Liver (tissue), 9 donors: ENCODE measurements around the gene ERBB2. TPM values are rescaled to one million over a fixed set of nuclear protein-coding genes. Genes with fewer than 3 reads are reported as not detected.

ENCODE experiments used
- DNase-seq: peaks from one replicate; pipeline ENCODE4 v3.0.0-alpha.2; 2017; ENCODE audit warnings: low spot score
- H3K27ac ChIP-seq, 2 donors: one replicate each; pipeline ENCODE4 v1.7.0; 2013; ENCODE audit warnings: inconsistent platforms in 2 of 2, low read length in 2 of 2, control low read depth in 1 of 2, low read depth in 1 of 2, mild to moderate bottlenecking in 1 of 2
- H3K27me3 ChIP-seq, 4 donors: one replicate each; pipeline versions ENCODE4 v1.6.1 to v1.7.0; 2013; ENCODE audit warnings: low read length in 3 of 4, inconsistent platforms in 1 of 4, mild to moderate bottlenecking in 1 of 4, moderate library complexity in 1 of 4; ENCODE audit not compliant: control insufficient read depth in 4 of 4, insufficient read depth in 4 of 4
- H3K36me3 ChIP-seq, 4 donors: one replicate each; pipeline versions ENCODE4 v1.6.1 to v1.7.0; 2013; ENCODE audit warnings: low read length in 3 of 4, mild to moderate bottlenecking in 3 of 4, low read depth in 1 of 4, moderate library complexity in 1 of 4; ENCODE audit not compliant: control insufficient read depth in 4 of 4, insufficient read depth in 3 of 4
- H3K4me1 ChIP-seq, 4 donors: one replicate each; pipeline versions ENCODE4 v1.6.1 to v1.7.0; 2013; ENCODE audit warnings: low read length in 3 of 4, mild to moderate bottlenecking in 3 of 4, moderate library complexity in 1 of 4; ENCODE audit not compliant: control insufficient read depth in 4 of 4, insufficient read depth in 4 of 4
- H3K4me3 ChIP-seq, 3 donors: one replicate each; pipeline versions ENCODE4 v1.6.1 to v1.7.0; 2013; ENCODE audit warnings: low read length in 3 of 3, control low read depth in 1 of 3, low read depth in 1 of 3, mild to moderate bottlenecking in 1 of 3
- H3K9ac ChIP-seq, 2 donors: one replicate each; pipeline ENCODE4 v1.7.0; 2013; ENCODE audit warnings: low read length in 2 of 2, mild to moderate bottlenecking in 2 of 2, moderate library complexity in 2 of 2, control low read depth in 1 of 2, low read depth in 1 of 2
- H3K9me3 ChIP-seq, 4 donors: one replicate each; pipeline versions ENCODE4 v1.6.1 to v1.7.0; 2013; ENCODE audit warnings: low read length in 3 of 4; ENCODE audit not compliant: control insufficient read depth in 4 of 4
- ATF3 ChIP-seq: IDR thresholded peaks from 2 replicates; pipeline ENCODE4 v1.6.1; 2016; ENCODE audit warnings: antibody characterized with exemption
- CTCF ChIP-seq: fragments of 150-350 bp; IDR thresholded peaks from 2 replicates; pipeline ENCODE4 v1.5.1; 2017; ENCODE audit warnings: improper control_type of control experiment, low read depth, low read length; ENCODE audit not compliant: missing input control
- EGR1 ChIP-seq, 2 donors: IDR thresholded peaks; 2 replicates each; pipeline ENCODE4 v1.6.1; 2016 to 2018; ENCODE audit warnings: antibody characterized with exemption in 2 of 2, low read depth in 2 of 2
- FOXA1 ChIP-seq: IDR thresholded peaks from 2 replicates; pipeline ENCODE4 v1.6.1; 2016; ENCODE audit warnings: antibody characterized with exemption
- FOXA2 ChIP-seq: IDR thresholded peaks from 2 replicates; pipeline ENCODE4 v1.6.1; 2016; ENCODE audit warnings: antibody characterized with exemption
- GABPA ChIP-seq, 2 donors: IDR thresholded peaks in 1 of 2; conservative IDR thresholded peaks in 1 of 2; 2 replicates each; pipeline ENCODE4 v1.6.1; 2016; ENCODE audit warnings: antibody characterized with exemption in 2 of 2, mild to moderate bottlenecking in 1 of 2, moderate library complexity in 1 of 2
- HNF4A ChIP-seq, 2 donors: conservative IDR thresholded peaks; 2 replicates each; pipeline ENCODE4 v1.6.1; 2016; ENCODE audit warnings: antibody characterized with exemption in 2 of 2, mild to moderate bottlenecking in 2 of 2
- HNF4G ChIP-seq: IDR thresholded peaks from 2 replicates; pipeline ENCODE4 v1.6.1; 2016; ENCODE audit warnings: antibody characterized with exemption
- JUND ChIP-seq, 2 donors: IDR thresholded peaks; 2 replicates each; pipeline ENCODE4 v1.6.1; 2016; ENCODE audit warnings: antibody characterized with exemption in 2 of 2
- MAX ChIP-seq: IDR thresholded peaks from 2 replicates; pipeline ENCODE4 v1.6.1; 2016; ENCODE audit warnings: antibody characterized with exemption
- NR2F2 ChIP-seq: IDR thresholded peaks from 2 replicates; pipeline ENCODE4 v1.6.1; 2016; ENCODE audit warnings: antibody characterized with exemption
- RAD21 ChIP-seq, 2 donors: IDR thresholded peaks; 2 replicates each; pipeline ENCODE4 v1.6.1; 2016; ENCODE audit warnings: antibody characterized with exemption in 2 of 2, mild to moderate bottlenecking in 2 of 2
- REST ChIP-seq: IDR thresholded peaks from 2 replicates; pipeline ENCODE4 v1.6.1; 2016; ENCODE audit warnings: antibody characterized with exemption, mild to moderate bottlenecking
- RXRA ChIP-seq, 2 donors: IDR thresholded peaks; 2 replicates each; pipeline ENCODE4 v1.6.1; 2017 to 2018; ENCODE audit warnings: antibody characterized with exemption in 2 of 2, mild to moderate bottlenecking in 1 of 2
- SP1 ChIP-seq: IDR thresholded peaks from 2 replicates; pipeline ENCODE4 v1.6.1; 2018; ENCODE audit warnings: antibody characterized with exemption, mild to moderate bottlenecking
- TAF1 ChIP-seq: conservative IDR thresholded peaks from 2 replicates; pipeline ENCODE4 v1.6.1; 2016; ENCODE audit warnings: antibody characterized with exemption, mild to moderate bottlenecking
- YY1 ChIP-seq: IDR thresholded peaks from 2 replicates; pipeline ENCODE4 v1.6.1; 2016; ENCODE audit warnings: antibody characterized with exemption, mild to moderate bottlenecking
- ZBTB33 ChIP-seq: IDR thresholded peaks from 2 replicates; pipeline ENCODE4 v1.6.1; 2016; ENCODE audit warnings: antibody characterized with exemption
- WGBS: extraction: QIAGEN DNeasy Blood & Tissue Kit; methylation state at CpG from one replicate; pipeline ENCODE4 v1.1.7; 2013; 5-methylcytosine and 5-hydroxymethylcytosine counted together
- polyA plus RNA-seq, 2 donors: library from polyadenylated mRNA; stranded (reverse) in 1 of 2; unstranded in 1 of 2; fragments of 200-250 nt in 1 of 2; fragments of >200 nt in 1 of 2; fragmentation: Nextera tagmentation in 1 of 2; extraction: Ambion mirVana in 1 of 2; gene quantifications; one replicate each; pipeline versions ENCODE4 v1.2.1 to v1.2.3, GENCODE V29; 2013 to 2015
- total RNA-seq, 2 donors: library from RNA; depleted of rRNA; stranded (reverse); fragments of >200 nt; gene quantifications; one replicate each; pipeline ENCODE4 v1.2.3, GENCODE V29; 2014
- donor health status: healthy.
- donor health status: healthy.
- donor health status: healthy.
- donor health status: healthy.
- donor health status: healthy.

Gene ERBB2
- total and polyA plus RNA-seq, 4 donors, result 4.7 to 28.8 (median 15.7) TPM

GRCh38 chr17:39666601-39667261 is 33.1 kb upstream of the ERBB2 start:
- Histone ChIP-seq H3K27me3 (no peaks in the 10 kb centered on the region), H3K27ac (peak overlapping the region in 1 of 2 donors; percentile 32), H3K4me1 (peaks cover 29 to 65% (median 55%) of the 10 kb centered on the region in 4 donors), H3K9me3 (no peaks in the 10 kb centered on the region), H3K4me3 (no peak overlapping the region), H3K9ac (no peak overlapping the region), H3K36me3 (no peaks in the 10 kb centered on the region)
- 34% methylated on average over 11 of the region's 11 CpGs for WGBS
- DNase-seq, result no peak
- TF ChIP-seq SP1, result peak; percentile 43
- peak; percentile 37 to 61 for TF ChIP-seq HNF4A (conservative IDR thresholded peaks at IDR 0.05)
- TF ChIP-seq NR2F2, result peak; percentile 51
- no peak for TF ChIP-seq HNF4G
- peak in 1 of 2 donors; percentile 30 for TF ChIP-seq JUND (IDR thresholded peaks at IDR 0.05)
- TF ChIP-seq EGR1 (IDR thresholded peaks at IDR 0.05; ENCODE audit: low read depth in 2 of 2), result no peak
- peak; percentile 88 to 92 for TF ChIP-seq RXRA (IDR thresholded peaks at IDR 0.05)

GRCh38 chr17:39667262-39667944 is 32.5 kb upstream of the ERBB2 start:
- no peaks in the 10 kb centered on the region for H3K9me3 ChIP-seq
- H3K27me3 ChIP-seq, result no peaks in the 10 kb centered on the region
- 13% methylated on average over 49 of the region's 49 CpGs for WGBS
- H3K27ac ChIP-seq, result no peak overlapping the region
- no peaks in the 10 kb centered on the region for H3K36me3 ChIP-seq
- no peak overlapping the region for H3K9ac ChIP-seq
- peak; percentile 74 for DNase-seq
- H3K4me3 ChIP-seq, result no peak overlapping the region
- no peak for TF ChIP-seq HNF4A (conservative IDR thresholded peaks at IDR 0.05)
- no peak for TF ChIP-seq REST
- TF ChIP-seq NR2F2, result no peak
- no peak for TF ChIP-seq CTCF
- TF ChIP-seq FOXA2, result no peak
- TF ChIP-seq GABPA (IDR thresholded peaks at IDR 0.05 in 1 of 2, conservative IDR thresholded peaks at IDR 0.05 in 1 of 2), result no peak
- TF ChIP-seq HNF4G, result no peak
- no peak for TF ChIP-seq RAD21 (IDR thresholded peaks at IDR 0.05)
- TF ChIP-seq TAF1, result no peak
- no peak for TF ChIP-seq ZBTB33
- no peak for TF ChIP-seq ATF3
- no peak for TF ChIP-seq SP1
- no peak for TF ChIP-seq RXRA (IDR thresholded peaks at IDR 0.05)
- no peak for TF ChIP-seq FOXA1
- no peak for TF ChIP-seq YY1
- TF ChIP-seq EGR1 (IDR thresholded peaks at IDR 0.05; ENCODE audit: low read depth in 2 of 2), result no peak
- TF ChIP-seq MAX, result no peak
- H3K4me1 ChIP-seq, result peaks cover 29 to 62% (median 51%) of the 10 kb centered on the region in 4 donors
